CD4-positive, alpha-beta T cell treated with Interleukin-12 subunit alpha and Interleukin-12 subunit beta, for 1 hour (primary cell): ENCODE measurements around the gene ATP2C2.
"Not testable (repeated sequence)": the region's sequence is repeated elsewhere in the genome, so short reads cannot be mapped to it uniquely, and the experiment has no call there.

Source experiments
- DNase-seq: peaks from one replicate; pipeline ENCODE4 v3.0.0-alpha.2; 2020

ATP2C2 gene

GRCh38 chr16:84403435-84403834 lies 35.1 kb downstream of the ATP2C2 start:
- not testable (repeated sequence) for DNase-seq

GRCh38 chr16:84404324-84404723 lies 36.0 kb downstream of the ATP2C2 start:
- DNase-seq, result no peak

GRCh38 chr16:84404936-84405639 lies 36.8 kb downstream of the ATP2C2 start:
- DNase-seq, result no peak

GRCh38 chr16:84406006-84406963 lies 37.9 kb downstream of the ATP2C2 start:
- DNase-seq, result no peak

GRCh38 chr16:84407588-84408313 lies 39.4 kb downstream of the ATP2C2 start:
- no peak for DNase-seq

- no peak for DNase-seq
These were observed 40.0 kb downstream of the ATP2C2 start for GRCh38 chr16:84408314-84408690.

- DNase-seq, result no peak
These were observed 40.5 kb downstream of the ATP2C2 start for GRCh38 chr16:84408856-84409255.

- no peak for DNase-seq
These were observed 42.2 kb downstream of the ATP2C2 start for GRCh38 chr16:84410361-84411138.

- DNase-seq, result no peak
These were observed 43.4 kb downstream of the ATP2C2 start for GRCh38 chr16:84411768-84412167.

GRCh38 chr16:84412262-84412661 lies 43.9 kb downstream of the ATP2C2 start:
- no peak for DNase-seq

GRCh38 chr16:84413244-84414004 lies 45.1 kb downstream of the ATP2C2 start:
- DNase-seq, result no peak

- no peak for DNase-seq
These were observed 46.5 kb downstream of the ATP2C2 start for GRCh38 chr16:84414789-84415326.

- no peak for DNase-seq
These were observed 48.3 kb downstream of the ATP2C2 start for GRCh38 chr16:84416407-84417321.

GRCh38 chr16:84418056-84418849 lies 49.9 kb downstream of the ATP2C2 start:
- no peak for DNase-seq

- DNase-seq, result no peak
These were observed 51.4 kb downstream of the ATP2C2 start for GRCh38 chr16:84419730-84420129.

GRCh38 chr16:84420556-84420955 lies 52.2 kb downstream of the ATP2C2 start:
- DNase-seq, result not testable (repeated sequence)

GRCh38 chr16:84421081-84421937 lies 53.0 kb downstream of the ATP2C2 start:
- no peak for DNase-seq

- DNase-seq, result no peak
These were observed 53.5 kb downstream of the ATP2C2 start for GRCh38 chr16:84421938-84422220.

- peak; percentile 15 for DNase-seq
These were observed 55.1 kb downstream of the ATP2C2 start for GRCh38 chr16:84423416-84423837.
